GM20000 (cell line): ENCODE data around the gene WSCD2.

Experiments
- DNase-seq: peaks from one replicate; pipeline ENCODE4 v3.0.0; 2012; ENCODE audit warnings: low spot score
- TF ChIP-seq, protein P1 (sequence below): IDR thresholded peaks from 2 replicates; pipeline ENCODE4 v1.5.1; 2012; ENCODE audit warnings: mild to moderate bottlenecking, control low read depth; ENCODE audit errors: extremely low read depth, missing control alignments

Gene WSCD2

DNA sequence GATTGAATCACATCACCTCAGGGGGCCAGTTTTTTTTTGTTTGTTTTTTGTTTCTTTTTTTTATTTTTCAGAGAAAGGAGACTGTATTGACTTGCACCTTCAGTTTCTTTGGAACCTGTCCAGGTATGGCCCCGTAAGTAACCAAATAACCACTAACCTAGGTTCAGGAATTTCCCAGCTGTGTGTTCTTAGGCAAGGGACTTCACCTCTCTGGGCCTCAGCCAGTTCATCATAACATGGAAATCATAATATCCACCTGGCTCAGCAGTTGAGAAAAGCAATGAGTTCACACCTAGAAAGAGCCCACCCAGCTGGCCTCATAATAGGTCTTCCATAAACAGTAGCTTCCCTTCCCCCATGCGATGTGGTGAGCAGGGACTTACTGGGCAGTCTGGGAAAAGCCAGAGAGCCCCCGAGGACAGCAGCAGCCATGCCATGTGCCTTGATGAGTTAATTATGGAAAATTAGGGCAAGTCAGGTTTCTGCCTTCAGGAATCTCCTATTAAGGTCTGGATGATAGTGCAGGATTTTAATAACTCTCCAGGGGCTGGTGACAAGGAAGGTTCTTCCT is 27.4 kb upstream of the WSCD2 start:
- DNase-seq: no peak
- TF ChIP-seq, protein P1, sequence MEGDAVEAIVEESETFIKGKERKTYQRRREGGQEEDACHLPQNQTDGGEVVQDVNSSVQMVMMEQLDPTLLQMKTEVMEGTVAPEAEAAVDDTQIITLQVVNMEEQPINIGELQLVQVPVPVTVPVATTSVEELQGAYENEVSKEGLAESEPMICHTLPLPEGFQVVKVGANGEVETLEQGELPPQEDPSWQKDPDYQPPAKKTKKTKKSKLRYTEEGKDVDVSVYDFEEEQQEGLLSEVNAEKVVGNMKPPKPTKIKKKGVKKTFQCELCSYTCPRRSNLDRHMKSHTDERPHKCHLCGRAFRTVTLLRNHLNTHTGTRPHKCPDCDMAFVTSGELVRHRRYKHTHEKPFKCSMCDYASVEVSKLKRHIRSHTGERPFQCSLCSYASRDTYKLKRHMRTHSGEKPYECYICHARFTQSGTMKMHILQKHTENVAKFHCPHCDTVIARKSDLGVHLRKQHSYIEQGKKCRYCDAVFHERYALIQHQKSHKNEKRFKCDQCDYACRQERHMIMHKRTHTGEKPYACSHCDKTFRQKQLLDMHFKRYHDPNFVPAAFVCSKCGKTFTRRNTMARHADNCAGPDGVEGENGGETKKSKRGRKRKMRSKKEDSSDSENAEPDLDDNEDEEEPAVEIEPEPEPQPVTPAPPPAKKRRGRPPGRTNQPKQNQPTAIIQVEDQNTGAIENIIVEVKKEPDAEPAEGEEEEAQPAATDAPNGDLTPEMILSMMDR: no peak

GRCh38 chr12:108102363-108102762 is 26.7 kb upstream of the WSCD2 start:
- TF ChIP-seq, protein P1: no peak
- DNase-seq: no peak

- TF ChIP-seq, protein P1: no peak
Observed at GRCh38 chr12:108103087-108103486, 26.0 kb upstream of the WSCD2 start.

DNA sequence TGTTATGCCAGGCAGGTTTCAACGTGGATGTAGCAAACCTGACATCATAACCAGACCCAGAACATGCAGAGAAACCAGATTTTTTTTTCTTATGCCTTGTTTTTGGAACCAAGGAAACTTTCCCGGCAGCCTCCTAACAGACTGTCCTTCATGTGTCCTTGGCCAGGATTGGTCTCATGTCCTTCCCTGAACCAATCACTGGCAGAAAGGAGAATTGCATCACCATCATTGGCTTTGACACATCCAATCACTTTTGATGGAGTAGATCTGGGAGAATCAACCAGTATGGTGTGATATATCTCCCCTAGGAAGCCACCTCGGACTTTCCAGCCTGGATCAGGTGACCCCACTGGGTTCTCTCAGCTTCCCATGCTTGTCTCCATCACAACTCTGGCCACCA is 25.6 kb upstream of the WSCD2 start:
- DNase-seq: no peak
- TF ChIP-seq, protein P1: no peak

More at GRCh38 chr12:108103087-108103486, 26.0 kb upstream of the WSCD2 start:
- DNase-seq: no peak

DNA sequence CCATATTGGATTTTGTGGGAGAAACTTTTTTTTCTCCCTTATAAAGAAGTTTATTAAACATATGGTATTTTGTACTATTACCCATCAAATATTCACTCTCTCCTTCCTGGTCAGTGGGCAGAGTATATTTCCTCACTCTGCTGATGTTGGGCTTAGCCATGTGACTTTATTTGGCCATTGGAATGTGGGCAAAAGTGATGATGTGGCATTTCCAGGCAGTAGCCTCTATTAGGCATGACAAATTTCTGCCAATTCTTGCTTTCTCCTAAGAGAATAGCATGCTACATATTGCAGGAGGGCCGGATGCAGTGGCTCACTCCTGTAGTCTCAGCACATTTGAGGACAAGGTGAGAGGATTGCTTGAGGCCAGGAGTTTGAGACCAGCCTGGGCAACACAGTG is 24.4 kb upstream of the WSCD2 start:
- TF ChIP-seq, protein P1: no peak
- DNase-seq: no peak

DNA sequence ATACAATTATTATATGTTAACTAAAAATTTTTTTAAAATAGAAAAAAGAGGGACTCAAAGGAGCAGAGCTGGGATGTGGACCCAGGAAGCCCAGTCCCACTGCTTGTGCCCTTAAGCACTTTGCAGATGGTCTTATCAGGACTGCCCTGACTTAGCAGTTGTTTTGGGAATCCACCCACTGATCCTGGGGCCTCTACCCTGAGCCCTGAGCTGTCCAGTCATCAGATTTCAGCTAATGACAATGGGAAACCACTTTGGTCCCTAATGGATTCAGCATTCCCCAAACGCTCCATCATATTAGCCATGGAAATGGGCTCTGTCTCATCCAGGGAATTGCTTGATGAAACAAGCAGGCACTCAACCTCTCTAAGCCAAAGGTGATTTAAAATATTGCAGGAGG is 22.5 kb upstream of the WSCD2 start:
- no peak for DNase-seq
- TF ChIP-seq, protein P1: no peak

GRCh38 chr12:108107293-108107692 is 21.8 kb upstream of the WSCD2 start:
- no peak for DNase-seq
- TF ChIP-seq, protein P1: no peak

GRCh38 chr12:108109504-108109903 is 19.6 kb upstream of the WSCD2 start:
- no peak for DNase-seq
- TF ChIP-seq, protein P1: no peak
